Stomach (tissue), 9 donors: ENCODE results near the gene ERN1. TPM values are rescaled to one million over a fixed set of nuclear protein-coding genes. Genes with fewer than 3 reads are reported as not detected.
A peak's percentile ranks its signal among the peaks of the same experiment; 100 is the strongest.

Experiments
- DNase-seq, 2 donors: peaks; one replicate each; pipeline versions ENCODE4 v3.0.0 to v3.0.0-alpha.2; 2013 to 2019
- H3K27ac ChIP-seq, 5 donors: fragments of 200-600 bp in 4 of 5; sonication (generic) in 4 of 5; one replicate each; pipeline ENCODE4 v1.5.1; 2013 to 2019; ENCODE audit warnings: mild to moderate bottlenecking in 1 of 5, moderate library complexity in 1 of 5
- H3K27me3 ChIP-seq, 3 donors: fragments of 200-600 bp; sonication (generic); one replicate each; pipeline ENCODE4 v1.5.1; 2017 to 2019; ENCODE audit warnings: mixed run types in 1 of 3
- H3K36me3 ChIP-seq, 4 donors: fragments of 200-600 bp; sonication (generic); 1 replicate in 3 of 4; 2 replicates in 1 of 4; pipeline ENCODE4 v1.5.1; 2016 to 2019
- H3K4me1 ChIP-seq, 4 donors: fragments of 200-600 bp; sonication (generic); one replicate each; pipeline ENCODE4 v1.5.1; 2016 to 2019
- H3K4me3 ChIP-seq, 4 donors: fragments of 200-600 bp; sonication (generic) in 3 of 4; one replicate each; pipeline ENCODE4 v1.5.1; 2016 to 2019; ENCODE audit warnings: mild to moderate bottlenecking in 1 of 4
- H3K9me3 ChIP-seq, 4 donors: fragments of 200-600 bp; sonication (generic); one replicate each; pipeline ENCODE4 v1.5.1; 2016 to 2019
- CTCF ChIP-seq, 7 experiments: fragments of 450-650 bp in 4 of 7; fragments of 200-600 bp in 3 of 7; sonication (generic) in 3 of 7; IDR thresholded peaks; one replicate each; pipeline ENCODE4 v1.5.1; 2016 to 2019; ENCODE audit warnings: antibody characterized with exemption in 7 of 7, control low read depth in 2 of 7, mild to moderate bottlenecking in 1 of 7
- EP300 ChIP-seq: sonication (generic); formaldehyde crosslinking; IDR thresholded peaks from one replicate; pipeline ENCODE4 v1.6.1; 2017; ENCODE audit warnings: antibody characterized with exemption
- POLR2A ChIP-seq, 4 donors: fragments of 450-650 bp; IDR thresholded peaks; one replicate each; pipeline ENCODE4 v1.6.1; 2016; ENCODE audit warnings: antibody characterized with exemption in 4 of 4, control low read depth in 2 of 4, mild to moderate bottlenecking in 1 of 4, moderate library complexity in 1 of 4
- POLR2AphosphoS5 ChIP-seq, 3 donors: sonication (generic); formaldehyde crosslinking; IDR thresholded peaks; one replicate each; pipeline ENCODE4 v1.6.1; 2016; ENCODE audit warnings: antibody characterized with exemption in 3 of 3
- WGBS, 5 donors: extraction: QIAGEN DNeasy Blood & Tissue Kit in 3 of 5; methylation state at CpG; one replicate each; pipeline versions ENCODE4 v1.1.5 to v1.1.7; 2013 to 2018; 5-methylcytosine and 5-hydroxymethylcytosine counted together
- intact Hi-C: fragments of 100-400 bp; cut with DNase I; formaldehyde crosslinking; loops from one replicate; pipeline ENCODE4 v1.15.1; 2023; ENCODE audit warnings: low total_unique reads
- polyA plus RNA-seq, 3 donors: library from polyadenylated mRNA; stranded (reverse); fragments of 200-250 nt; gene quantifications; one replicate each; pipeline ENCODE4 v1.2.3, GENCODE V29; 2013
- total RNA-seq, 5 donors: library from RNA; depleted of rRNA; stranded (reverse); fragments of >200 nt; gene quantifications; one replicate each; pipeline versions ENCODE4 v1.1.0 to v1.2.3, GENCODE V29; 2014 to 2016
- donor health status: healthy with polysubstance abuse.
- donor health status: Bipolar disorder and iron deficiency.
- donor health status: healthy.

The ERN1 gene
- total and polyA plus RNA-seq, 8 donors, result 4.1 to 76.4 (median 28.0) TPM

GRCh38 chr17:64165347-64165746 is 35.4 kb upstream of the ERN1 start:
- Histone ChIP-seq H3K36me3 (peaks cover 4 to 42% (median 35%) of the 10 kb centered on the region in 4 donors), H3K27ac (peak overlapping the region; percentile 63 to 82 (median 76)), H3K4me1 (peaks cover 9 to 22% (median 18%) of the 10 kb centered on the region in 4 donors), H3K4me3 (no peak overlapping the region), H3K9me3 (no peaks in the 10 kb centered on the region), H3K27me3 (no peaks in the 10 kb centered on the region)
- DNase-seq, result no peak
- TF ChIP-seq EP300 (no peak), CTCF (IDR thresholded peaks at IDR 0.05) (no peak), POLR2A (IDR thresholded peaks at IDR 0.05) (no peak), POLR2AphosphoS5 (IDR thresholded peaks at IDR 0.05) (no peak)
- WGBS, 5 donors, result 63 to 86% (median 74%) methylated on average over 4 of the region's 4 CpGs
- intact Hi-C loops, result no loop called here

GRCh38 chr17:64164596-64165285 is 34.8 kb upstream of the ERN1 start:
- intact Hi-C loops, result no loop called here
- TF ChIP-seq CTCF (IDR thresholded peaks at IDR 0.05) (no peak), POLR2AphosphoS5 (IDR thresholded peaks at IDR 0.05) (peak in 1 of 3 donors; percentile 55)
- Histone ChIP-seq H3K4me1 (peaks cover 9 to 22% (median 18%) of the 10 kb centered on the region in 4 donors), H3K27me3 (no peaks in the 10 kb centered on the region), H3K9me3 (no peaks in the 10 kb centered on the region), H3K36me3 (peaks cover 0 to 42% (median 34%) of the 10 kb centered on the region in 4 donors), H3K27ac (peak overlapping the region; percentile 63 to 82 (median 76)), H3K4me3 (no peak overlapping the region)
- DNase-seq, result peak in 1 of 2 donors; percentile 37
- 34 to 85% (median 55%) methylated on average over 6 of the region's 6 CpGs for WGBS, 5 donors

- intact Hi-C loops, result no loop called here
- TF ChIP-seq EP300 (no peak), POLR2A (IDR thresholded peaks at IDR 0.05) (no peak), CTCF (IDR thresholded peaks at IDR 0.05) (no peak), POLR2AphosphoS5 (IDR thresholded peaks at IDR 0.05) (no peak)
- H3K36me3 ChIP-seq, result peaks cover 0 to 43% (median 31%) of the 10 kb centered on the region in 4 donors
- WGBS, 5 donors, result 70 to 81% (median 80%) methylated on average over 6 of the region's 6 CpGs
- H3K9me3 ChIP-seq, result no peaks in the 10 kb centered on the region
- DNase-seq, result no peak
- peak overlapping the region; percentile 55 to 82 (median 76) for H3K27ac ChIP-seq
- peaks cover 9 to 23% (median 18%) of the 10 kb centered on the region in 4 donors for H3K4me1 ChIP-seq
- no peak overlapping the region for H3K4me3 ChIP-seq
- no peaks in the 10 kb centered on the region for H3K27me3 ChIP-seq
These were observed 33.5 kb upstream of the ERN1 start for GRCh38 chr17:64163468-64163867.

- intact Hi-C loops, result no loop called here
- no peaks in the 10 kb centered on the region for H3K9me3 ChIP-seq
- no peak for TF ChIP-seq CTCF (IDR thresholded peaks at IDR 0.05)
- no peak for TF ChIP-seq POLR2AphosphoS5 (IDR thresholded peaks at IDR 0.05)
- no peak for TF ChIP-seq EP300
- TF ChIP-seq POLR2A (IDR thresholded peaks at IDR 0.05), result no peak
- peaks cover 0 to 43% (median 27%) of the 10 kb centered on the region in 4 donors for H3K36me3 ChIP-seq
- peak overlapping the region in 2 of 5 donors; percentile 76 to 82 for H3K27ac ChIP-seq
- DNase-seq, result no peak
- peaks cover 15 to 32% (median 23%) of the 10 kb centered on the region in 4 donors for H3K4me1 ChIP-seq
- 82 to 95% (median 88%) methylated on average over 2 of the region's 2 CpGs for WGBS, 5 donors
- no peaks in the 10 kb centered on the region for H3K27me3 ChIP-seq
- no peak overlapping the region for H3K4me3 ChIP-seq
These were observed 32.6 kb upstream of the ERN1 start for GRCh38 chr17:64162554-64162953.
